GM12878 (cell line): ENCODE measurements around the gene CDH4. TPM values are rescaled to one million over a fixed set of nuclear protein-coding genes. Genes with fewer than 3 reads are reported as not detected.

Source experiments
- ATAC-seq: fragments of 200-7000 bp; cut with Tn5 transposase; 3 replicates; pipeline ENCODE4 v1.9.1; 2020; ENCODE audit warnings: mild to moderate bottlenecking, moderate library complexity
- BruUV-seq: library from RNA; stranded (reverse); fragments of 400-500 nt; replicated peaks from 2 replicates; lab custom pipeline; 2021; lab: Mats Ljungman, UMichigan
- CTCF ChIA-PET: fragments of 300-600 bp; sonication (Branson Sonifier 250); formaldehyde crosslinking; extraction: SDS; loops from one replicate; lab custom pipeline; 2021; ENCODE audit warnings: inconsistent platforms; lab: Yijun Ruan, JAX
- POLR2A ChIA-PET: fragments of 350-600 bp; formaldehyde crosslinking; extraction: SDS; loops from one replicate; lab custom pipeline; 2021; ENCODE audit warnings: inconsistent platforms; lab: Charles Lee
- RAD21 ChIA-PET: fragments of 300-600 bp; sonication (Branson Sonifier 250); formaldehyde crosslinking; loops from one replicate; lab custom pipeline; 2023; ENCODE audit warnings: antibody characterized with exemption; ENCODE audit not compliant: unreplicated experiment; lab: Charles Lee
- SMC1A ChIA-PET: fragments of 300-600 bp; sonication (Branson Sonifier 250); formaldehyde crosslinking; loops from one replicate; lab custom pipeline; 2023; ENCODE audit not compliant: unreplicated experiment, uncharacterized antibody; lab: Charles Lee
- DNase-seq: peaks from one replicate; pipeline ENCODE4 v3.0.0-alpha.2; 2011; ENCODE audit warnings: low read depth, low spot score
- FAIRE-seq: peaks from 3 replicates; lab custom pipeline; 2011; peaks lifted over from hg19 to GRCh38; lab: Jason Lieb, UNC
- H2AFZ ChIP-seq: 2 replicates; pipeline ENCODE4 v1.6.0; 2011; ENCODE audit warnings: low read depth, low read length, control low read depth; ENCODE audit not compliant: control insufficient read depth
- H3K27ac ChIP-seq: 2 replicates; pipeline ENCODE4 v1.5.1; 2011; ENCODE audit warnings: control low read depth; ENCODE audit not compliant: control insufficient read depth, insufficient read depth
- H3K27me3 ChIP-seq, 2 experiments: replicated peaks in 1 of 2; 2 replicates each; pipeline versions ENCODE4 v1.6.0 to v1.6.1; 2011; ENCODE audit warnings: low read length in 1 of 2; ENCODE audit not compliant: control insufficient read depth in 2 of 2, insufficient read depth in 2 of 2
- H3K36me3 ChIP-seq, 2 experiments: 2 replicates each; pipeline ENCODE4 v1.5.1; 2011; ENCODE audit warnings: low read length in 1 of 2; ENCODE audit not compliant: control insufficient read depth in 2 of 2, insufficient read depth in 2 of 2
- H3K4me1 ChIP-seq: 2 replicates; pipeline ENCODE4 v1.6.1; 2011; ENCODE audit warnings: mild to moderate bottlenecking, low read length, moderate library complexity, mixed read lengths; ENCODE audit not compliant: control insufficient read depth, insufficient read depth
- H3K4me2 ChIP-seq: 2 replicates; pipeline ENCODE4 v1.6.0; 2011; ENCODE audit warnings: control low read depth; ENCODE audit not compliant: control insufficient read depth, insufficient read depth
- H3K4me3 ChIP-seq: fragments of 200-600 bp; sonication (generic); 2 replicates; pipeline ENCODE4 v1.5.1; 2016
- H3K79me2 ChIP-seq: 2 replicates; pipeline ENCODE4 v1.6.0; 2011; ENCODE audit warnings: low read length; ENCODE audit not compliant: control insufficient read depth, insufficient read depth
- H3K9ac ChIP-seq: 2 replicates; pipeline ENCODE4 v1.8.0; 2011; ENCODE audit warnings: low read length, control low read depth, mixed read lengths; ENCODE audit not compliant: control insufficient read depth, insufficient read depth
- H3K9me3 ChIP-seq: replicated peaks from 3 replicates; pipeline ENCODE4 v1.5.1; 2011; ENCODE audit warnings: mild to moderate bottlenecking, low read length; ENCODE audit not compliant: control insufficient read depth, insufficient read depth
- H4K20me1 ChIP-seq: 2 replicates; pipeline ENCODE4 v1.6.0; 2011; ENCODE audit not compliant: control insufficient read depth, insufficient read depth
- ASH2L ChIP-seq: fragments of 300-600, 200-600 bp; sonication (generic); IDR thresholded peaks from 2 replicates; pipeline ENCODE4 v1.6.1; 2017; ENCODE audit warnings: low read depth, mild to moderate bottlenecking, borderline replicate concordance
- BMI1 ChIP-seq: fragments of 450-650 bp; IDR thresholded peaks from 2 replicates; pipeline ENCODE4 v1.6.1; 2016; ENCODE audit warnings: mild to moderate bottlenecking, moderate library complexity, borderline replicate concordance
- MYB ChIP-seq: fragments of 150-350 bp; IDR thresholded peaks from 2 replicates; pipeline ENCODE4 v1.6.1; 2014; ENCODE audit warnings: mild to moderate bottlenecking, low read depth, low read length, borderline replicate concordance
- SIN3A ChIP-seq: IDR thresholded peaks from 2 replicates; pipeline ENCODE4 v1.6.1; 2012; ENCODE audit warnings: low read depth, low read length, improper control_type of control experiment
- SMAD5 ChIP-seq: IDR thresholded peaks from 2 replicates; pipeline ENCODE4 v1.6.1; 2016; ENCODE audit warnings: antibody characterized with exemption, low read depth
- SUPT20H ChIP-seq: IDR thresholded peaks from 2 replicates; pipeline ENCODE4 v1.6.1; 2011; ENCODE audit warnings: low read depth, mild to moderate bottlenecking, low read length, moderate library complexity, borderline replicate concordance; ENCODE audit not compliant: control insufficient read depth
- TARDBP ChIP-seq: IDR thresholded peaks from 2 replicates; pipeline ENCODE4 v1.6.1; 2016; ENCODE audit warnings: borderline replicate concordance
- USF2 ChIP-seq: IDR thresholded peaks from 2 replicates; pipeline ENCODE4 v1.6.1; 2011; ENCODE audit warnings: low read depth, low read length, improper control_type of control experiment, borderline replicate concordance
- ZNF217 ChIP-seq: fragments of 450-650 bp; IDR thresholded peaks from 2 replicates; pipeline ENCODE4 v1.6.1; 2017; ENCODE audit warnings: antibody characterized with exemption, mild to moderate bottlenecking
- WGBS: methylation state at CpG from one replicate; pipeline ENCODE4 v1.1.6; 2016; ENCODE audit warnings: low lambda C conversion rate; ENCODE audit not compliant: insufficient replicate concordance, insufficient coverage; ENCODE audit errors: missing lambda C conversion rate; 5-methylcytosine and 5-hydroxymethylcytosine counted together
- in situ Hi-C: fragments of 300-500 bp; cut with MboI; formaldehyde crosslinking; loops from 9 replicates; pipeline ENCODE4 v1.14.3; 2018; ENCODE audit warnings: mixed read lengths
- intact Hi-C: fragments of 100-400 bp; cut with micrococcal nuclease; formaldehyde crosslinking; loops from one replicate; pipeline ENCODE4 v1.14.2; 2022; ENCODE audit not compliant: unreplicated experiment
- polyA plus RNA-seq, 11 experiments: library from polyadenylated mRNA; depleted of rRNA in 4 of 11; unstranded in 6 of 11; stranded (reverse) in 5 of 11; fragments of >200 nt; fragmentation: Nextera tagmentation in 4 of 11; fragmentation: Illumina TruSeq in 1 of 11; extraction: Ambion mirVana in 4 of 11; extraction: Trizol in 1 of 11; gene quantifications; 1 replicate in 1 of 11; 2 replicates in 10 of 11; pipeline versions ENCODE4 v1.2.1 to v1.2.3, GENCODE V29; 2011 to 2016; ENCODE audit warnings: inconsistent platforms in 2 of 11, missing spikeins in 2 of 11, low read depth in 1 of 11
- total RNA-seq, 4 experiments: library from RNA; depleted of rRNA in 3 of 4; stranded (reverse); fragments of >200 nt in 3 of 4; fragmentation: Illumina TruSeq in 1 of 4; extraction: Trizol in 1 of 4; gene quantifications; 2 replicates each; pipeline versions ENCODE4 v1.2.1 to v1.2.3, GENCODE V29; 2013 to 2021

CDH4 gene
- total and polyA plus RNA-seq, 10 of the 15 experiments (the other 5 are each of a cell fraction or from before 2014, with no cell fraction given) = not detected

DNA sequence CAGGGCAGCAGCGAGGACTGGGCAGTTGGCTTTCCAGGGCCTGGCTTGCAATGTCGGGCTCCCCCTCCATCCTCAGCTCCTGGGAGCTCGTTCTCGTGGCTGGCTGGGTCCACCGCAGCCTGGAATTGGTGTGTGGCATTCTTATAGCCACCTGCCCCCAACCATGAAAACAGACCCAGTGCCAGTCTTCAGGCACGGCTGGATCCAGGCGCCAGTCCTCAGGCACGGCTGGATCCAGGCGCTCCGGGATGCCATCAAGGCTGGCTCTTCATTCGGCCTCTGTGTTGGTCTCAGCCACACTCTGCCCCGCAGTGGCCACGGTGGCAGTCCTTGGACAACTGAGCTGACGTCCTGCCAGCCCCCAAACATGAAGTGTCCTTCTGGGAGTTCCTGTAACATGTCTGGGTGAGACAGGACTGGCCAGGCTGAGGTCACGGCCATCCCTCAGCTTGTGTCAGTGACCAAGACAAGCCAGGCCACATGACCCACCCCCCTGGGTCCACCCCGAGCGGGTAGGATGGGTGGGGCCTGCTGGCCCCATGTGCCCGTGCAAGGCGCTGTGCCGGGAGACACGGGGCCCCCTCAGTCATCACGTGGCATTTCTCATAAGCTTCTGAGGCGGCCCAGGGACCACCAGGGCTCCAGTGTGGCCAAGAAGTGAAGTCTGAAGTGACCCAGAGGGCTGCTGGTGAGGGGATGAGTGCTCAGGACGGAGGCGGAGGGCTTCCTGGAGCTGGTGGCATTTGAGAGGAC lies 714.6 kb downstream of the CDH4 start:
- Histone ChIP-seq H3K79me2 (no peaks in the 10 kb centered on the region), H2AFZ (no peak overlapping the region), H3K36me3 (no peaks in the 10 kb centered on the region), H3K4me1 (no peaks in the 10 kb centered on the region), H3K27me3 (no peaks in the 10 kb centered on the region; a peak in 1 of 4 replicates), H3K4me2 (no peak overlapping the region), H3K9ac (no peak overlapping the region), H3K4me3 (no peak overlapping the region), H3K27ac (no peak overlapping the region), H4K20me1 (no peaks in the 10 kb centered on the region), H3K9me3 (no peaks in the 10 kb centered on the region)
- RAD21 ChIA-PET = no interaction called here
- POLR2A ChIA-PET = no interaction called here
- SMC1A ChIA-PET = no interaction called here
- intact Hi-C loops = no loop called here
- FAIRE-seq (no peak), DNase-seq (no peak), ATAC-seq (no peak)
- in situ Hi-C loops = loop anchor here (5.0 kb wide), 1 partner anchor 49 kb away; no protein-coding TSS in a partner anchor
- 60% methylated on average over 25 of the region's 25 CpGs for WGBS
- TF ChIP-seq SIN3A (no peak), BMI1 (no peak), MYB (no peak), SUPT20H (no peak), TARDBP (no peak), ASH2L (no peak), ZNF217 (no peak)
- BruUV-seq = no TSS peak
- CTCF ChIA-PET = interaction anchor here (0.7 kb wide), 1 partner anchor 186 kb away, joined by 3 read pairs; no protein-coding TSS in a partner anchor

- H3K27ac ChIP-seq = no peak overlapping the region
- ATAC-seq (no peak), DNase-seq (no peak), FAIRE-seq (no peak)
- H3K9me3 ChIP-seq = no peaks in the 10 kb centered on the region
- intact Hi-C loops = no loop called here
- no peak overlapping the region for H2AFZ ChIP-seq
- no peaks in the 10 kb centered on the region for H3K79me2 ChIP-seq
- ChIA-PET RAD21 (no interaction called here), POLR2A (no interaction called here)
- H3K27me3 ChIP-seq = no peaks in the 10 kb centered on the region; a peak in 1 of 4 replicates
- BruUV-seq = no TSS peak
- H3K36me3 ChIP-seq = peaks cover 0 to under 1% of the 10 kb centered on the region in 2 experiments; a peak in 2 of 4 replicates
- no peaks in the 10 kb centered on the region for H4K20me1 ChIP-seq
- TF ChIP-seq USF2 = no peak
- TF ChIP-seq SMAD5 = no peak
- TF ChIP-seq, all 136 proteins: peak for 0
- ChIA-PET SMC1A (no interaction called here), CTCF (no interaction called here)
- 90% methylated on average over 3 of the region's 7 CpGs for WGBS
- Histone ChIP-seq H3K4me1 (no peaks in the 10 kb centered on the region), H3K4me3 (no peak overlapping the region), H3K9ac (no peak overlapping the region), H3K4me2 (no peak overlapping the region)
- in situ Hi-C loops = loop anchor here (5.0 kb wide), 1 partner anchor 50 kb away; no protein-coding TSS in a partner anchor
Measured at GRCh38 chr20:61967300-61967699, 715.2 kb downstream of the CDH4 start.
